Measurements from ENCODE around the gene ANTXR1.

- TF ChIP-seq CTCF (conservative IDR thresholded peaks at IDR 0.05 in 1 of 2, IDR thresholded peaks at IDR 0.05 in 1 of 2; ENCODE audit: low read depth in 1 of 2, low read length in 2 of 2) (no peak), EZH2 (IDR thresholded peaks at IDR 0.05; ENCODE audit: low read length, missing control alignments) (no peak)
Observed at GRCh38 chr2:69067866-69068265, 54.9 kb downstream of the ANTXR1 start.
